CD14-positive monocyte (primary cell): ENCODE results near the gene PIM2. TPM values are rescaled to one million over a fixed set of nuclear protein-coding genes. Genes with fewer than 3 reads are reported as not detected.

ENCODE experiments used
- DNase-seq, 3 donors: peaks; one replicate each; pipeline ENCODE4 v3.0.0-alpha.2; 2011 to 2022
- H2AFZ ChIP-seq: 2 replicates; pipeline ENCODE4 v1.6.0; 2012; ENCODE audit warnings: mild to moderate bottlenecking, low read depth, low read length, inconsistent platforms; ENCODE audit not compliant: insufficient read depth, poor library complexity, severe bottlenecking
- H3K27ac ChIP-seq, 2 donors: 1 replicate in 1 of 2; 2 replicates in 1 of 2; pipeline ENCODE4 v1.5.1; 2012 to 2013; ENCODE audit warnings: low read length in 2 of 2, control low read depth in 1 of 2, inconsistent platforms in 1 of 2, low read depth in 1 of 2, mild to moderate bottlenecking in 1 of 2
- H3K27me3 ChIP-seq, 2 donors: one replicate each; pipeline versions ENCODE4 v1.6.0 to v1.6.1; 2011 to 2013; ENCODE audit warnings: low read length in 2 of 2; ENCODE audit not compliant: control insufficient read depth in 2 of 2, insufficient read depth in 2 of 2
- H3K36me3 ChIP-seq, 2 donors: replicated peaks in 1 of 2; 1 replicate in 1 of 2; 2 replicates in 1 of 2; pipeline versions ENCODE4 v1.5.1 to v1.6.1; 2012 to 2013; ENCODE audit warnings: low read length in 2 of 2, control low read depth in 1 of 2, inconsistent platforms in 1 of 2, mild to moderate bottlenecking in 1 of 2; ENCODE audit not compliant: insufficient read depth in 2 of 2, control insufficient read depth in 1 of 2
- H3K4me1 ChIP-seq, 2 donors: 1 replicate in 1 of 2; 2 replicates in 1 of 2; pipeline versions ENCODE4 v1.5.1 to v1.6.1; 2012 to 2013; ENCODE audit warnings: low read length in 2 of 2, control low read depth in 1 of 2, inconsistent platforms in 1 of 2, mild to moderate bottlenecking in 1 of 2, moderate library complexity in 1 of 2; ENCODE audit not compliant: insufficient read depth in 2 of 2, control insufficient read depth in 1 of 2
- H3K4me2 ChIP-seq: replicated peaks from 2 replicates; pipeline ENCODE3; 2012; ENCODE audit warnings: low read length, moderate library complexity, mild to moderate bottlenecking; ENCODE audit not compliant: poor library complexity, severe bottlenecking; ENCODE audit errors: extremely low read depth
- H3K4me3 ChIP-seq, 3 experiments: fragments of 200-600 bp in 1 of 3; sonication (generic) in 1 of 3; replicated peaks in 1 of 3; 1 replicate in 2 of 3; 2 replicates in 1 of 3; pipeline ENCODE4 v1.5.1; 2011 to 2013; ENCODE audit warnings: low read length in 3 of 3, mild to moderate bottlenecking in 3 of 3, control low read depth in 2 of 3, low read depth in 2 of 3, inconsistent platforms in 1 of 3, moderate library complexity in 1 of 3
- H3K79me2 ChIP-seq: 2 replicates; pipeline ENCODE4 v1.6.0; 2012; ENCODE audit warnings: mild to moderate bottlenecking, control low read depth, inconsistent platforms, low read length, moderate library complexity; ENCODE audit not compliant: insufficient read depth
- H3K9ac ChIP-seq: 2 replicates; pipeline ENCODE4 v1.6.0; 2017; ENCODE audit warnings: low read length, mild to moderate bottlenecking; ENCODE audit not compliant: insufficient read depth, poor library complexity, severe bottlenecking
- H3K9me3 ChIP-seq, 2 donors: replicated peaks in 1 of 2; 1 replicate in 1 of 2; 2 replicates in 1 of 2; pipeline versions ENCODE4 v1.5.1 to v1.6.1; 2012 to 2013; ENCODE audit warnings: low read length in 2 of 2, control low read depth in 1 of 2; ENCODE audit not compliant: control insufficient read depth in 1 of 2, insufficient read depth in 1 of 2
- H4K20me1 ChIP-seq: 2 replicates; pipeline ENCODE4 v1.6.0; 2012; ENCODE audit warnings: mild to moderate bottlenecking, low read length, control low read depth, moderate library complexity; ENCODE audit not compliant: insufficient read depth
- H3K27ac Mint-ChIP-seq, 7 donors: one replicate each; pipeline ENCODE4 v1.8.0; 2020; ENCODE audit warnings: mild to moderate bottlenecking in 7 of 7, mixed read lengths in 7 of 7, moderate library complexity in 6 of 7, inconsistent platforms in 2 of 7
- H3K27me3 Mint-ChIP-seq, 3 donors: one replicate each; pipeline ENCODE4 v1.8.0; 2021 to 2022; ENCODE audit warnings: low read depth in 3 of 3, mild to moderate bottlenecking in 3 of 3, mixed read lengths in 3 of 3, moderate library complexity in 3 of 3, inconsistent platforms in 1 of 3
- H3K36me3 Mint-ChIP-seq, 2 donors: one replicate each; pipeline ENCODE4 v1.8.0; 2020; ENCODE audit warnings: mixed read lengths in 2 of 2, inconsistent platforms in 1 of 2, mild to moderate bottlenecking in 1 of 2
- H3K4me1 Mint-ChIP-seq: one replicate; pipeline ENCODE4 v1.8.0; 2020; ENCODE audit warnings: mild to moderate bottlenecking, mixed read lengths
- H3K4me3 Mint-ChIP-seq, 2 donors: one replicate each; pipeline ENCODE4 v1.8.0; 2020; ENCODE audit warnings: mild to moderate bottlenecking in 2 of 2, mixed read lengths in 2 of 2, moderate library complexity in 1 of 2
- H3K9me3 Mint-ChIP-seq, 7 donors: one replicate each; pipeline ENCODE4 v1.8.0; 2020 to 2022; ENCODE audit warnings: mixed read lengths in 7 of 7, mild to moderate bottlenecking in 6 of 7, moderate library complexity in 6 of 7, inconsistent platforms in 2 of 7
- CTCF ChIP-seq: fragments of 200-600 bp; IDR thresholded peaks from one replicate; pipeline ENCODE4 v1.8.0; 2022; ENCODE audit warnings: antibody characterized with exemption, mild to moderate bottlenecking
- WGBS: methylation state at CpG from one replicate; pipeline ENCODE4 v1.1.5; 2013; ENCODE audit warnings: missing lambda C conversion rate; ENCODE audit not compliant: insufficient coverage; 5-methylcytosine and 5-hydroxymethylcytosine counted together
- intact Hi-C, 2 donors: fragments of 100-400 bp; cut with micrococcal nuclease; formaldehyde crosslinking; loops; one replicate each; pipeline versions ENCODE4 v1.15.0 to v1.15.1; 2023
- polyA plus RNA-seq, 3 donors: library from polyadenylated mRNA; depleted of rRNA in 1 of 3; unstranded in 2 of 3; stranded (reverse) in 1 of 3; fragments of 300-500 nt in 2 of 3; fragments of >200 nt in 1 of 3; fragmentation: Illumina TruSeq in 2 of 3; gene quantifications; 1 replicate in 2 of 3; 2 replicates in 1 of 3; pipeline ENCODE4 v1.2.3, GENCODE V29; 2012 to 2021

The PIM2 gene
- polyA plus RNA-seq, 3 donors, result 6.7 to 39.4 (median 9.9) TPM

GRCh38 chrX:48897625-48898306, 21.1 kb downstream of the PIM2 start, which contains the start of the genes PQBP1 and TIMM17B:
Gene PQBP1 (plus strand): TSS chrX:48897930. CDS start chrX:48898510, 580 bp downstream.
Gene TIMM17B (minus strand): TSS chrX:48897768. CDS start chrX:48897749, 19 bp downstream.
- WGBS, result under 1% methylated on average over 25 of the region's 49 CpGs
- H3K79me2 ChIP-seq, result peaks cover 32% of the 10 kb centered on the region
- peak within 1 kb of the TSS; percentile 98 to 100 for H3K27ac ChIP-seq
- H3K36me3 Mint-ChIP-seq, result peaks cover 34 to 41% of the 10 kb centered on the region in 2 donors
- peaks cover 15% of the 10 kb centered on the region for H3K4me1 Mint-ChIP-seq
- H3K4me3 ChIP-seq, result peak within 1 kb of the TSS; percentile 81 to 98 (median 88)
- H3K4me2 ChIP-seq, result peak within 1 kb of the TSS; percentile 79
- peak within 1 kb of the TSS; percentile 26 for H2AFZ ChIP-seq
- H3K9ac ChIP-seq, result peak within 1 kb of the TSS; percentile 95
- intact Hi-C loops, result loop anchor here (5.0 to 10.0 kb wide), 3 partner anchors 47 to 147 kb away; partner anchors contain the start of genes HDAC6 (in 2 of the 2) and TFE3 (in 1 of the 2)
- H3K27ac Mint-ChIP-seq, result peak within 1 kb of the TSS; percentile 94 to 100 (median 98)
- no peaks in the 10 kb centered on the region for H3K27me3 ChIP-seq
- H3K4me1 ChIP-seq, result peaks cover 19 to 23% of the 10 kb centered on the region in 2 donors
- H3K36me3 ChIP-seq, result peaks cover 30 to 52% of the 10 kb centered on the region in 2 donors
- no peak for TF ChIP-seq CTCF
- peaks cover 0 to 6% (median 0%) of the 10 kb centered on the region in 3 donors for H3K27me3 Mint-ChIP-seq
- peak within 1 kb of the TSS; percentile 87 to 96 for H3K4me3 Mint-ChIP-seq
- H3K9me3 Mint-ChIP-seq, result peaks cover 0 to 29% (median 2%) of the 10 kb centered on the region in 7 donors
- peaks cover 24% of the 10 kb centered on the region for H4K20me1 ChIP-seq
- peak; percentile 93 to 94 (median 93) for DNase-seq
- no peaks in the 10 kb centered on the region for H3K9me3 ChIP-seq

GRCh38 chrX:48897157-48897624, 21.6 kb downstream of the PIM2 start:
- H3K9ac ChIP-seq, result peak overlapping the region; percentile 95
- intact Hi-C loops, result loop anchor here (5.0 to 10.0 kb wide), 3 partner anchors 48 to 148 kb away; partner anchors contain the start of genes HDAC6 (in 2 of the 2) and TFE3 (in 1 of the 2)
- H2AFZ ChIP-seq, result peak overlapping the region; percentile 26
- H3K36me3 ChIP-seq, result peaks cover 24 to 47% of the 10 kb centered on the region in 2 donors
- peaks cover 24% of the 10 kb centered on the region for H4K20me1 ChIP-seq
- under 1% methylated on average over 24 of the region's 38 CpGs for WGBS
- H3K79me2 ChIP-seq, result peaks cover 32% of the 10 kb centered on the region
- Mint-ChIP-seq H3K9me3 (peaks cover 0 to 32% (median 2%) of the 10 kb centered on the region in 7 donors), H3K4me1 (peaks cover 15% of the 10 kb centered on the region), H3K27me3 (peaks cover 0 to 6% (median 0%) of the 10 kb centered on the region in 3 donors), H3K27ac (peak overlapping the region; percentile 94 to 100 (median 98)), H3K4me3 (peak overlapping the region; percentile 87 to 96), H3K36me3 (peaks cover 31 to 37% of the 10 kb centered on the region in 2 donors)
- peak overlapping the region; percentile 98 to 100 for H3K27ac ChIP-seq
- peak overlapping the region; percentile 79 for H3K4me2 ChIP-seq
- peak; percentile 62 to 87 (median 81) for DNase-seq
- H3K9me3 ChIP-seq, result no peaks in the 10 kb centered on the region
- H3K27me3 ChIP-seq, result no peaks in the 10 kb centered on the region
- H3K4me3 ChIP-seq, result peak overlapping the region; percentile 81 to 98 (median 88)
- no peak for TF ChIP-seq CTCF
- peaks cover 19 to 28% of the 10 kb centered on the region in 2 donors for H3K4me1 ChIP-seq
